Caco-2 (cell line): Measurements from ENCODE around the gene NOD2. TPM values are rescaled to one million over a fixed set of nuclear protein-coding genes. Genes with fewer than 3 reads are reported as not detected.

Source experiments
- BruUV-seq: library from RNA; stranded (reverse); fragments of 400-500 nt; replicated peaks from 2 replicates; lab custom pipeline; 2021; lab: Mats Ljungman, UMichigan
- CTCF ChIA-PET: fragments of 300-600 bp; sonication (Branson Sonifier 250); formaldehyde crosslinking; loops from one replicate; lab custom pipeline; 2022; ENCODE audit warnings: antibody characterized with exemption; lab: Charles Lee
- POLR2A ChIA-PET: fragments of 300-600 bp; sonication (Branson Sonifier 250); formaldehyde crosslinking; loops from one replicate; lab custom pipeline; 2022; ENCODE audit warnings: antibody characterized with exemption; lab: Charles Lee
- DNase-seq, 2 experiments: peaks; one replicate each; pipeline versions ENCODE4 v3.0.0 to v3.0.0-alpha.2; 2020 to 2022
- H3K27me3 ChIP-seq: replicated peaks from 2 replicates; pipeline ENCODE4 v1.6.0; 2011; ENCODE audit warnings: low read length; ENCODE audit not compliant: control insufficient read depth, insufficient read depth
- H3K36me3 ChIP-seq: 2 replicates; pipeline ENCODE4 v1.5.1; 2011; ENCODE audit warnings: low read length; ENCODE audit not compliant: control insufficient read depth, insufficient read depth
- H3K4me1 ChIP-seq: fragments of 250-450 bp; sonication (Bioruptor Pico); 2 replicates; pipeline ENCODE4 v1.5.1; 2020; ENCODE audit warnings: mild to moderate bottlenecking
- H3K4me3 ChIP-seq: 2 replicates; pipeline ENCODE4 v1.5.1; 2011; ENCODE audit warnings: low read depth, mild to moderate bottlenecking, control low read depth, low read length
- H3K9me3 ChIP-seq: fragments of 250-450 bp; sonication (Bioruptor Pico); 2 replicates; pipeline ENCODE4 v1.5.1; 2020; ENCODE audit warnings: mild to moderate bottlenecking, moderate library complexity
- H3K27ac Mint-ChIP-seq: one replicate; pipeline ENCODE4 v1.8.0; 2022; ENCODE audit warnings: mixed read lengths; ENCODE audit not compliant: unreplicated experiment
- H3K27me3 Mint-ChIP-seq: one replicate; pipeline ENCODE4 v1.8.0; 2022; ENCODE audit warnings: mixed read lengths; ENCODE audit not compliant: insufficient read depth, unreplicated experiment
- H3K36me3 Mint-ChIP-seq: one replicate; pipeline ENCODE4 v1.8.0; 2022; ENCODE audit warnings: mild to moderate bottlenecking, mixed read lengths; ENCODE audit not compliant: insufficient read depth, unreplicated experiment
- H3K4me1 Mint-ChIP-seq: one replicate; pipeline ENCODE4 v1.8.0; 2022; ENCODE audit warnings: low read depth, mixed read lengths; ENCODE audit not compliant: unreplicated experiment
- H3K4me3 Mint-ChIP-seq: one replicate; pipeline ENCODE4 v1.8.0; 2022; ENCODE audit warnings: mild to moderate bottlenecking, moderate library complexity, mixed read lengths; ENCODE audit not compliant: unreplicated experiment
- H3K9me3 Mint-ChIP-seq: one replicate; pipeline ENCODE4 v1.8.0; 2022; ENCODE audit warnings: mixed read lengths; ENCODE audit not compliant: unreplicated experiment
- CTCF ChIP-seq, 2 experiments: fragments of 200-600 bp in 1 of 2; IDR thresholded peaks; 1 replicate in 1 of 2; 2 replicates in 1 of 2; pipeline versions ENCODE4 v1.5.1 to v1.8.0; 2011 to 2022; ENCODE audit warnings: antibody characterized with exemption in 1 of 2, control low read depth in 1 of 2, inconsistent platforms in 1 of 2, low read depth in 1 of 2, low read length in 1 of 2, mild to moderate bottlenecking in 1 of 2, moderate library complexity in 1 of 2; ENCODE audit not compliant: insufficient read depth in 1 of 2, severe bottlenecking in 1 of 2, unreplicated experiment in 1 of 2
- intact Hi-C: fragments of 100-400 bp; cut with micrococcal nuclease; formaldehyde crosslinking; loops from one replicate; pipeline ENCODE4 v1.10.0; 2022; ENCODE audit not compliant: unreplicated experiment
- total RNA-seq: library from RNA; stranded (reverse); gene quantifications from 2 replicates; pipeline ENCODE4 v1.2.3, GENCODE V29; 2022

The NOD2 gene
- total RNA-seq, 1 experiment from 2014 or later, result 0.23 TPM

GRCh38 chr16:50776037-50776436, 82.6 kb downstream of the NOD2 start:
- Histone ChIP-seq H3K4me3 (no peak overlapping the region), H3K27me3 (no peaks in the 10 kb centered on the region), H3K9me3 (no peaks in the 10 kb centered on the region), H3K36me3 (no peaks in the 10 kb centered on the region), H3K4me1 (no peaks in the 10 kb centered on the region)
- no peak for DNase-seq
- ChIA-PET POLR2A (no interaction called here), CTCF (interaction anchor here (1.0 to 2.4 kb wide), 2 partner anchors 30 to 35 kb away, joined by 3 to 10 read pairs; partner anchors contain the start of gene CYLD)
- Mint-ChIP-seq H3K9me3 (no peaks in the 10 kb centered on the region), H3K4me3 (no peak overlapping the region), H3K36me3 (no peaks in the 10 kb centered on the region), H3K27ac (no peak overlapping the region), H3K27me3 (no peaks in the 10 kb centered on the region), H3K4me1 (peaks cover 12% of the 10 kb centered on the region)
- no peak for TF ChIP-seq CTCF (IDR thresholded peaks at IDR 0.05; ENCODE audit: insufficient read depth in 1 of 2, low read depth in 1 of 2, low read length in 1 of 2, severe bottlenecking in 1 of 2, unreplicated experiment in 1 of 2)
- no TSS peak for BruUV-seq
- intact Hi-C loops, result no loop called here

- Histone ChIP-seq H3K36me3 (no peaks in the 10 kb centered on the region), H3K27me3 (no peaks in the 10 kb centered on the region), H3K4me3 (no peak overlapping the region), H3K9me3 (no peaks in the 10 kb centered on the region), H3K4me1 (no peaks in the 10 kb centered on the region)
- H3K27ac Mint-ChIP-seq, result no peak overlapping the region
- ChIA-PET CTCF (interaction anchor here (1.1 kb wide), 1 partner anchor 28 kb away, joined by 7 read pairs; no protein-coding TSS in a partner anchor), POLR2A (no interaction called here)
- no peak overlapping the region for H3K4me3 Mint-ChIP-seq
- H3K9me3 Mint-ChIP-seq, result no peaks in the 10 kb centered on the region
- H3K36me3 Mint-ChIP-seq, result no peaks in the 10 kb centered on the region
- no peak for TF ChIP-seq CTCF (IDR thresholded peaks at IDR 0.05; ENCODE audit: insufficient read depth in 1 of 2, low read depth in 1 of 2, low read length in 1 of 2, severe bottlenecking in 1 of 2, unreplicated experiment in 1 of 2)
- BruUV-seq, result no TSS peak
- intact Hi-C loops, result no loop called here
- H3K27me3 Mint-ChIP-seq, result no peaks in the 10 kb centered on the region
- no peak for DNase-seq
- peaks cover 12% of the 10 kb centered on the region for H3K4me1 Mint-ChIP-seq
Observed at GRCh38 chr16:50778284-50779163, 85.1 kb downstream of the NOD2 start.

- H3K9me3 ChIP-seq, result no peaks in the 10 kb centered on the region
- peaks cover 12% of the 10 kb centered on the region for H3K4me1 Mint-ChIP-seq
- H3K4me1 ChIP-seq, result no peaks in the 10 kb centered on the region
- H3K4me3 ChIP-seq, result no peak overlapping the region
- peak in 1 of 2 experiments; percentile 11 for DNase-seq
- no peak overlapping the region for H3K4me3 Mint-ChIP-seq
- ChIA-PET POLR2A (no interaction called here), CTCF (interaction anchor here (0.8 kb wide), 1 partner anchor 25 kb away, joined by 5 read pairs; no protein-coding TSS in a partner anchor)
- no TSS peak for BruUV-seq
- no peaks in the 10 kb centered on the region for H3K27me3 ChIP-seq
- H3K27ac Mint-ChIP-seq, result no peak overlapping the region
- no peaks in the 10 kb centered on the region for H3K27me3 Mint-ChIP-seq
- no peaks in the 10 kb centered on the region for H3K36me3 Mint-ChIP-seq
- intact Hi-C loops, result no loop called here
- no peaks in the 10 kb centered on the region for H3K36me3 ChIP-seq
- no peaks in the 10 kb centered on the region for H3K9me3 Mint-ChIP-seq
- peak in 1 of 2 experiments; percentile 10 for TF ChIP-seq CTCF (IDR thresholded peaks at IDR 0.05; ENCODE audit: insufficient read depth in 1 of 2, low read depth in 1 of 2, low read length in 1 of 2, severe bottlenecking in 1 of 2, unreplicated experiment in 1 of 2)
Observed at GRCh38 chr16:50781043-50781442, 87.6 kb downstream of the NOD2 start.
